Activated CD8-positive, alpha-beta memory T cell treated with anti-CD3 and anti-CD28 coated beads for 4 hours (primary cell): ENCODE results near the gene CNTN1.
"Not testable (repeated sequence)": the region's sequence is repeated elsewhere in the genome, so short reads cannot be mapped to it uniquely, and the experiment has no call there.

ENCODE experiments used
- DNase-seq, 2 donors: peaks; one replicate each; pipeline ENCODE4 v3.0.0-alpha.2; 2020; ENCODE audit warnings: low read depth in 2 of 2

CNTN1 gene

GRCh38 chr12:40697566-40698259, 5.5 kb downstream of the CNTN1 start:
- no peak for DNase-seq

- DNase-seq = no peak
These were observed 9.5 kb downstream of the CNTN1 start for GRCh38 chr12:40701756-40702155.

GRCh38 chr12:40711121-40711520, 18.9 kb downstream of the CNTN1 start:
- DNase-seq = no peak

- no peak for DNase-seq
These were observed 22.4 kb downstream of the CNTN1 start for GRCh38 chr12:40714636-40715035.

- DNase-seq = no peak
These were observed 23.8 kb downstream of the CNTN1 start for GRCh38 chr12:40716037-40716436.

GRCh38 chr12:40717576-40717975, 25.3 kb downstream of the CNTN1 start:
- no peak for DNase-seq

- no peak for DNase-seq
These were observed 26.7 kb downstream of the CNTN1 start for GRCh38 chr12:40718878-40719372.

- no peak for DNase-seq
These were observed 30.8 kb downstream of the CNTN1 start for GRCh38 chr12:40723001-40723400.

- no peak for DNase-seq
These were observed 34.1 kb downstream of the CNTN1 start for GRCh38 chr12:40726366-40726765.

GRCh38 chr12:40727774-40728483, 35.7 kb downstream of the CNTN1 start:
- no peak for DNase-seq

GRCh38 chr12:40730281-40730680, 38.0 kb downstream of the CNTN1 start:
- no peak for DNase-seq

GRCh38 chr12:40733871-40734270, 41.6 kb downstream of the CNTN1 start:
- no peak for DNase-seq

GRCh38 chr12:40734276-40734675, 42.0 kb downstream of the CNTN1 start:
- no peak for DNase-seq

GRCh38 chr12:40735551-40736230, 43.5 kb downstream of the CNTN1 start:
- DNase-seq = no peak

GRCh38 chr12:40737416-40737815, 45.2 kb downstream of the CNTN1 start:
- not testable (repeated sequence) for DNase-seq

- no peak for DNase-seq
These were observed 46.6 kb downstream of the CNTN1 start for GRCh38 chr12:40738856-40739255.

- no peak for DNase-seq
These were observed 49.8 kb downstream of the CNTN1 start for GRCh38 chr12:40742041-40742440.

- no peak for DNase-seq
These were observed 53.1 kb downstream of the CNTN1 start for GRCh38 chr12:40745386-40745785.

- DNase-seq = no peak
These were observed 57.6 kb downstream of the CNTN1 start for GRCh38 chr12:40749863-40750262.

- DNase-seq = no peak
These were observed 59.8 kb downstream of the CNTN1 start for GRCh38 chr12:40752011-40752410.

GRCh38 chr12:40760821-40761220, 68.6 kb downstream of the CNTN1 start:
- DNase-seq = no peak

- no peak for DNase-seq
These were observed 69.8 kb downstream of the CNTN1 start for GRCh38 chr12:40762072-40762471.
